HG02870 (cell line): Measurements from ENCODE around the gene GDPD4.

Experiments
- ATAC-seq: cut with Tn5 transposase; IDR thresholded peaks from one replicate; pipeline ENCODE4 v1.9.1; 2021; ENCODE audit warnings: mild to moderate bottlenecking, moderate library complexity; ENCODE audit not compliant: unreplicated experiment

The GDPD4 gene

GRCh38 chr11:77178150-77178549 lies 123.3 kb downstream of the GDPD4 start:
- no peak for ATAC-seq

- ATAC-seq: no peak
Observed at GRCh38 chr11:77176996-77177395, 124.5 kb downstream of the GDPD4 start.

GRCh38 chr11:77175869-77176539 lies 125.5 kb downstream of the GDPD4 start:
- no peak for ATAC-seq

- no peak for ATAC-seq
Observed at GRCh38 chr11:77175021-77175842, 126.3 kb downstream of the GDPD4 start.

- no peak for ATAC-seq
Observed at GRCh38 chr11:77174559-77174958, 126.9 kb downstream of the GDPD4 start.

GRCh38 chr11:77173494-77173893 lies 128.0 kb downstream of the GDPD4 start:
- no peak for ATAC-seq

- ATAC-seq: no peak
Observed at GRCh38 chr11:77172666-77172982, 128.9 kb downstream of the GDPD4 start.

GRCh38 chr11:77171885-77172665 lies 129.4 kb downstream of the GDPD4 start:
- ATAC-seq: no peak

GRCh38 chr11:77171254-77171653 lies 130.2 kb downstream of the GDPD4 start:
- no peak for ATAC-seq

- no peak for ATAC-seq
Observed at GRCh38 chr11:77170107-77170506, 131.4 kb downstream of the GDPD4 start.

- ATAC-seq: no peak
Observed at GRCh38 chr11:77167791-77168190, 133.7 kb downstream of the GDPD4 start.

GRCh38 chr11:77167111-77167626 lies 134.3 kb downstream of the GDPD4 start:
- no peak for ATAC-seq
